NCI-H1417 treated with DMSO at 0.1 percent for 48 hours (cell line): ENCODE measurements around the gene STT3B.

Experiments used
- DNase-seq: peaks from one replicate; lab custom pipeline; 2025; lab: John Stamatoyannopoulos, UW

STT3B gene

GRCh38 chr3:31652296-31652695 is 119.6 kb downstream of the STT3B start:
- no peak for DNase-seq

DNA sequence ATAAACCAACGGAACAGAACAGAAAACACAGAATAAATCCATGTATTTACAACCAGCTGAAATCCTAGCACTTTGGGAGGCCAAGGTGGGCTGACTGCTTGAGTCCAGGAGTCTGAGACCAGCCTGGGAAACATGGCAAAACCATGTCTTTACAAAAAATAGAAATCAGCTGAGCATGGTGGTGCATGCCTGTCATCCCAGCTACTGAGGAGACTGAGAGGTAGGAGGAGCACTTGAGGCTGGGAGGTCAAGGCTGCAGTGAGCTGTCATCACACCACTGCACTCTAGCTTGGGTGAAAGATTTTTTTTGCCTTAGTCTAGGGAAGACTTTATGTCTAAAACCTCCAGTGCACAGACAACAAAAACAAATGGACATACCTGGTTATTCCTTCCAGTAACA is 120.7 kb downstream of the STT3B start:
- no peak for DNase-seq

DNA sequence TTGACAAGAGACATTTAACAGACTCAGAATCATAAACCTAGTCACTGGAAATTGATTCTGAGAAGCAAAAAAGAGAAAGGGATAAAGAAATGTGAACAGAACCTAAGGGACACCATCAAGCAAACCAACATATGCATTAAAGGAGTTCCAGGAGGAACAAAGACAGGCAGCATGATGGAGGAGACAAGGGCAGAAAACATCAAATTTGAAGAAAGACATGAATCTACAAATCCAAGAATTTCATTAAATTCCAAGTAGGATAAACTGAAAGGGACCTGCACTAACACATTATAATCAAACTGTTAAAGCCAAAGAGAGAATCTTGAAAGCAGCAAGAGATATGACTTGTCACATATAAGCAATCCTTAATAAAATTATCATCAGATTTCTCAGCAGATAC is 122.3 kb downstream of the STT3B start:
- no peak for DNase-seq

DNA sequence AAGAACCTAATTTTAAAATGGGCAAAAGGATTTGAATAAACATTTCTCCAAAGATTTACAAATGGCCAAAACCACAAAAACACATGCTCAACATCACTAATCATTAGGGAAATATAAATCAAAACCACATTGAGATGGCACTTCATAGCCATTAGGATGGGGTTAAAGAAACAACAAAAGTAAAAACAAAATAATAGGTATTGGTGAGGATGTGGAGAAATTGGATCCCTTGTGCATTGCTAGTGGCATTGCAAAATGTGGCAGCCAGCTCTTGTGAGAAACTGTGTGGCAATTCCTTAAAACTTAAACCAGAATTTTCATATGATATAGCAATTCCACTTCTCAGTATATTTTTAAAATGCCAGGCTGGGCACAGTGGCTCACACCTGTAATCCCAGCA is 126.5 kb downstream of the STT3B start:
- DNase-seq: no peak

DNA sequence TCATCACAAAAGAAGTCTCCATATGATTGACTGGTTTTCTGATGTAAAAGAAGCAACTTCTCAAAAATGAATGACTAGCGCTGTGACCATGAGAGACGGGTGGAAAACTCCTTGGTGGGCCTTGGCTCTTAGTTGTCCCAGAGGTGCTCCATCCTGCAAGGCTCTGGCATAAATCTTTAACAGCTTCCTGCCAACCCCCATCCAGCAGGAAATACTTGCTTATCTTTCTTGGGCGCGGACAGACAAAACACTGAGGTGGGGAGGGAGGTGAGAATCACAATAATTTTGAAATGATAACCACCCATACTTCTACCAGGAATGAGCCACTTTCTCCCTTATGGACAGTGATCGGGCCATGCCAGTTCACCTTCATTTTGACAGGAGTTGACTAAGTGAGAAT is 128.6 kb downstream of the STT3B start:
- DNase-seq: no peak

DNA sequence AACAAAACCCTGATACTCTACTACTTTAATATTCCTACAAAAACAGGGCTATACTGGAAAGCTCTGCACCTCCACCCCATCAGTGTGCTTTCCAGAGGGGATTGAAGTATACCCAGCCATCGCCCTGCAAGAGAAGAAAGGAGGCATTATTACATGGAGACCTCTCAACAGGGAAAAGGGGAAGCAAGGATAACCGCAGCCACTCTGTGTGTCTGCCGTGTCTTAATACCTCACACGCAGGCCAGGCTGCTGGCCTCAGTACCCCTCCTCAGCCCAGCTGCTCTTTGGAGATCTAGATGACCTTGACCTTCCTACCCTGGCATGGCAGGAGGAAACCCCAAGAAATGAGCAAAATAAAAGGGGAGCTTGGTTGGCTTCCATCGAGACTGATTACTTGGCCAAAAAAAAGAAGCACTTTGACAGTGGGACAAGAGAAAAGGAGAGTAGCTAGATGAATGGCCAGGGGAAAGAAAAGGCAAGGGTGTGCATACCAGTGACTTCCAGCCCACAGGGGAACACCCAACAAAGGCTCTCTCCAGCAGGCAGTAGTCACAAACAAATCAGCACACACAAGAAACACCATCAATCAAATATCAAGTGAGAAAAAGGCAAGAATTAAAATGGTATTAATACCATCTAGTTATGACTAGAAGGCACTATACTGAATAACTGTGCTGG is 129.4 kb downstream of the STT3B start:
- no peak for DNase-seq

DNA sequence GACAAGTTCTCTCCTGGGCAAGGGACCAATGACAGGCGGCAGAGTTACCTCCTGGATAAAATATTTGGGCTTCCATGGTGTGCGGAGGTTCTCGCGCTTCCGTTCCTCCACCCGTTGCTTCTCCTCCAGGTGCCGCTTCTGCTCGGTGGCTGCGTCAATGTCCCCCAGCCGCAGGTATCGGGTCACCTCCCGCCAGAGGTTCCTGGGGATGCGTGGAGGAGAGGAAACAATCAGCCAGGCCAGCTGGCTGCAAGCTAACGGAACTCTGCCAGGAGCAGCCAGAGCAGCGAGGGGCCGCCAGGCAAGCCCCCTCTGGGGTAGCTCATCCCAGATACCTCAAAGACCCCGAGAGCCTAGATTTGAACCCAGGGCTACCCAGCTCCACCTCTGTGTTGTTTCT is 131.3 kb downstream of the STT3B start:
- DNase-seq: no peak

DNA sequence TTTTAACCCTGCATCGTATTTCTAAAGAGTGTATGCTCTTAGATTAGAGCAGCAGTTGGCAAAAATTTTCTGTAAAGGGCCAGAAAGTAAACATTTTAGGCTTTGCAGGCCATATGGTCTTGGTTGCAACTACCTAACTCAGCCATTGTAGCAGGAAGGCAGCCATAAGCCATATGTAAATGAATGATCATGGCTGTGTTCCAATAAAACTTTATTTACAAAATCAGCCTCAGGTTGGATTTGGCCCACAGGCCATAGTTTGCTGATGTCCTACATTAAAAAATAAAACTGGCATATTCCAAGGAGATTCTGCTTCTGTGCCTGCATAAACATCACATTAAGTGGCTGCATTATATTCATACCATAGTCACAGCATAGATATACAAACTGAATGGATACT is 134.9 kb downstream of the STT3B start:
- DNase-seq: no peak

GRCh38 chr3:31668242-31668641 is 135.5 kb downstream of the STT3B start:
- no peak for DNase-seq

DNA sequence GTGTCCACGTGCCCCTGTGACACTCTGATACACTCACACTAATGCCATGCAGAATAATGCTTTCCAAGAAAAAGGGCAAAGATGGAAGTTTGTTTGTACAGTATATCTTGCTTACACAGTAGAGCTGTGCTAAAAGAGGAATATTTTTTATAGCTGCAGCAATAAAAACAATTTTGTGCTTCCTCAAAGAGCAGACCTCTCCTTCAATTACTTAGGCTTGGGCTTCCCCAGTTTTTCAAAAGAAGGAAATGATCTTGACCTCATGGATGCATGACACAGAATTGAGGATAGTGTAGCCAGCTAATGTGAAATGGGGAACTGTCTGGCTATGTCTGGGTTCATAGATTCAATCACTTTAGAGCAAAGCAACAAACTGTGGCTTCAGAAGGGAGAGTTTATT is 137.4 kb downstream of the STT3B start:
- no peak for DNase-seq

DNA sequence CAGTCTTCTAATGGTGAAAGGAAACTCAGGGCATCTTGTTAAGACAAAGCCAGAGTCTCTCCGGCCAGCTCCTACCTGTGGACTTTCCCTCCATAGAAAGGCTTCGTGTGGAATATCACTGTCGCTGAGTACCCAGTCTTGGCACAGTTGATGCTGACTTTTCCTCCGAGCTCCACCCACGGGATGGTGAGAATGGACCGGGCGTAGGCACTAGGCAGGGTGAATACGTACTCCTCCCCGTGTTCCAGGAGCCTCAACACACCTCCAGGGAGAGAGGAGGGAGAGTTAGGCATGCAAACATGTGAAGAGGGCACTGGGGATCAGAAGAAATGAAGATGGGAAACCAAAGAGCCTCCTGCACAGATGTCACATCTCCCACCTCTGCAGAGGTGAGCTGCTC is 138.0 kb downstream of the STT3B start:
- no peak for DNase-seq

GRCh38 chr3:31671451-31671850 is 138.7 kb downstream of the STT3B start:
- DNase-seq: no peak

DNA sequence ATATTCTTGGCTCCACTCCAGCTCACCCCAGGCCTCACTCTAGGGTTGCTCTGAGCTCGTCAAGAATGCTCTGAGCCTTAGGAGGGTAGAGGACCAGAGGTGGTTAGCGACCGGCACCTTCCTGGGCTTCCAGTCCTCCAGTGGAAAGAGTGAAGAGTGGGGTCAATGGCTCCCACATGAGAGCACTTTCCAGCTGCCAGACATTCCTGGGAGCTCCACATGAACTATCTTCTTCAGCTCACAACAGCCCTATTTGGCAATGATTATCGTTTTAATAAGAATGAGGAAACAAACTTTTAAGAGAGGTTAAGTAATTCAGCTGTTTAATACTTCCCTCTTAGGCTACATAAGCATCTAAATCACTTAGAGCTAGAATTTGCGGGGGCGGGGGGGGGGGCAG is 139.3 kb downstream of the STT3B start:
- DNase-seq: no peak

GRCh38 chr3:31673950-31674349 is 141.2 kb downstream of the STT3B start:
- no peak for DNase-seq

DNA sequence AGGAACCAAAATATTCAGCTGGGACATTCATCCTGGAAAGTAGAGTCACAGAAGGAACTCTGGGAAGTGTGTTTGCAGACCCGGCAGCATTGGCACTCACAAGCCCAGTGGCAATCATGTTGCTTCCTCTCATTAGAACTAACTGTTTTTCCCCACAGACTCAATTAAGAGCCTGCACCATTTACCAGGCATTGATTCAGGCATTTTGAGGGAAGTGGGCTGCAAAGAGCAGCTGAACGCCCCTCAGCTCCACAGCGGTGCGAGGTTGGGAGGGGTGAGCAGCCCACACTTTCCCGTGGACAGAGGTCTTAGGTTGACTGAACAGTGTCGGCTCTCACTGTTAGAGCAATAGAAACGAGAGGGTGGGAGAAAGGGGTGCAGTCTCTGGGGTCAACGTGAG is 143.8 kb downstream of the STT3B start:
- no peak for DNase-seq

DNA sequence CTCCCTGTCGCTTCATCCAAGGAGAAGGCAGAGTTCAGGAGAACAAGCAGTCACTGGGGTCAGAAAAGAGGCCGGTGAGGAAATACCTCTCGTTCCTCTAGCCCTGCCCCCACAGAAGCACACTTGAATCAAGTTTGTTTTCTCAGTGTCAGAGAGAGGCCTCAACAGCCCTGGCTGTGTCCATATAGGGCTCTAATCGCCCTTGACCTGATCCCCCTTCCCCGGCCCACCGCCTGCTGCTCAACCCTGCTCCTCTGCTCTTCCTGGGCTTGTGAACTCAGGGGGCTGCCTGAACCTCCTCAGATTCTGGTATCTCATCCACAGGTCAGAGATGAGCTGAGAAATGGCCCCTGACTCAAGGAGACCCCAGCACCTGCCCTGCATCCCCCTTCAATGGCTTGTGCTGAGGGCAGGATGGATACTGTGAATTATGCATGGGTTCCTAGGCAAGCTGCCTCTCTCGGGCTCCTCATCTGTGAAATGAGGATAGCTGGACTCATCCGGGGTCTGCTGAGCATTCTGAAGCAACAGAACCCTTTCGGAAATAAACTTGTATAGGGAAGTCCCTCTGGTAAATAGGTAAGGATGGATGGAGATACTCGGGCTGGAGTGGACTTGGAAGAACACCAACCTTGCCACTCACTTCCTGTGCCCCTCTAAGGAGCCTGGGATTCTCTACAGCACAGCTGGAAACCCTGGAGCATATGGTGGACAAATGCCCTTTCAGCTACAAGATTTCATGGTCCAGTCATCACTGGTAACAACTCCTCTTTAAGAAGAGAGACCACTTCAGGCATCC is 147.5 kb downstream of the STT3B start:
- no peak for DNase-seq
